ENCODE data around the gene DDX55. TPM values are rescaled to one million over a fixed set of nuclear protein-coding genes. Genes with fewer than 3 reads are reported as not detected.

DDX55 gene
- polyA plus RNA-seq, 1 donor from 2014 or later, result 58.8 TPM

DNA sequence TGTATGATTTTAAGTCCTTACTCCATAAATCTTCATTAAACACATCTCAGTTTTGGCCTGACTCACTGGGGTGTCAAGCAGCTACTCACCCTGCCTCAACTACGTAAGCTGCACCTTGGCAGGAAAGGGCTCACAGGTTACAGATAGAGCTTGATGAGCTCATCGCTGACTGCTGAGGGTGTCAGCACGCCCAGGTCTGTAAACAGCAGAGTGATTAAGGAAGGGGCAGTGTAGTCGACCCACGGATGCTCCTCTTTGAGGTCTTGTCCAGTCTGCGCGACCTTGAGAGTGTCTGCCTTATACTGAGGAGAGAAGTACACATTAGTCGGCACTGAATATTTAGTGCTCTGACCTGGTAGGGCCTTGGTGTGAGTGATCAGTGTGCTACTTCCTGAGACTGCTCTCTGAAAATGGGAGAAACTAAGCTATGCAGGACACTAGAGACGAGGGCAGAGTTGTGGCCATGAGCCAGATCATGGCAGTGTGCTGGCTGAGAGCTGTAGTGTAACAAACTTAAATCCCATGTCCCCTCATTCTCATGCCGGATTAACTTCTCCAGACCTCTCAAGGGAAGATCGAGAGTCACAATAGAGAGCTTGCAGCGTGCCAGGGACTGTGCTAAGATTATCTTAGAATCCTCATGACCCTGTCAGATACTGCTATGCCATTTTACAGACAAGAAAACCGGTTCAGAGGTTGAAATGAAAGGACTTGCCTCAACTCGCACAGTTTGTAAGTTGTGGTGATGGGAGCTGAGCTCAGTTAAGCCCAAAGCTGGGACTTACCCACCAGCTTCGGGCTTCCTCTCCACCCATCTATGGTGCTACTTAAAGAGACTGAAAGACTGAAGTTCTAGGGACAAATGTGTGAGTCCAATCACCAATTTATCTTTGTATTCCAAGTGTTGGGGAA, 20.0 kb downstream of the DDX55 start:
- no peaks in the 10 kb centered on the region for H3K79me2 ChIP-seq (replicated peaks; ENCODE audit: insufficient read depth, low read length)
- peaks cover 15% of the 10 kb centered on the region for H3K36me3 ChIP-seq (ENCODE audit: insufficient read depth, low read length)
- H2AFZ ChIP-seq (ENCODE audit: low read depth, low read length), result no peak overlapping the region
- no peak overlapping the region for H3K9ac ChIP-seq (ENCODE audit: low read length)
- no peaks in the 10 kb centered on the region for H3F3A ChIP-seq (ENCODE audit: insufficient read depth, low read length, poor library complexity, severe bottlenecking)
- no peaks in the 10 kb centered on the region for H4K20me1 ChIP-seq (ENCODE audit: insufficient read depth)
- H3K27ac ChIP-seq (ENCODE audit: low read length), result no peak overlapping the region
- TF ChIP-seq REST (IDR thresholded peaks at IDR 0.05; ENCODE audit: borderline replicate concordance) (no peak), POLR2AphosphoS5 (IDR thresholded peaks at IDR 0.05) (no peak), RAD21 (conservative IDR thresholded peaks at IDR 0.05) (no peak), CTCF (IDR thresholded peaks at IDR 0.05; ENCODE audit: poor library complexity, severe bottlenecking) (no peak)
- H3K9me3 ChIP-seq (ENCODE audit: low read length), result no peaks in the 10 kb centered on the region
- no peaks in the 10 kb centered on the region for H3K9me2 ChIP-seq (ENCODE audit: insufficient read depth, low read length)
- H3K4me2 ChIP-seq (ENCODE audit: low read length), result no peak overlapping the region
- H3K4me3 ChIP-seq (ENCODE audit: low read length), result no peak overlapping the region
- H3K27me3 ChIP-seq (ENCODE audit: insufficient read depth, low read depth, low read length), result no peaks in the 10 kb centered on the region

DNA sequence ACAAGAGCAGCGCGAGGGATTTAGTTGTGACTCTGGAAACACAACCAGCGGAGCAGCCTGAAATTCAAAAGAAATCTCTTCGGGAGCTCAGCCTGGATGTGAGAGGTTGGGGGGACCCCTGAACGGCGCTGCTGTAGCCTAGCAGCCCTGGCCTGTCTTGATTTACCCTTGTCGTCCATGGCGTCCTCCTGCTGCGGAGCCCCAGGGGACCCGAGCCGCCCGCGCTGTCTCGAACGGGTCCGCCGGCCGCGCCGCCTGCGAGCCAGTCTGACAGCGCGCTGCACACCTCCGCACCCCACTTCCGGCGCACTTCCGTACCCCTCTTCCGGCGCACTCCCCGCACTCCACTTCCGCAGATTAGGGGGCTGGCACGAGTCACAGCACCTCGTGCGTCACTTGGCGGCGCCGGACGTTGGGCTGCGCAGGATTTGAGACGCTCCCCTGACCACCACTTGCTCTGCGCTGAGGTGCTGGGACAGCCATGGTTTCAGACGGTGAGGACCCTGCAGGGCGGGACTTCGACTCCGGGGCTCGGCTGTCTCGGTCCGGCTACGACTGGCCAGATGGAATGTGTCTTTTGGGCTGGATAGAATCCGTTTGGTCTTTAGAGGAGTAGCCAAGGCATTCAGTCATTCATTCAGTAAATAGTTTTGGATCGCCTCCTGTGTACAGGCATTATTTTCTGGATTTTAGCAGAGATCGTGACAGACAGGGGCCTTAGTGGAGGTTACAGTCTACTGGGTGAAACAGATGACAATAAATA, 31.7 kb downstream of the DDX55 start, which contains the start of the genes EIF2B1 and GTF2H3:
Gene EIF2B1 (minus strand): TSS at position 308 of the 763 bp plus-strand sequence. CDS start 129 bp downstream, at position 179.
Gene GTF2H3 (plus strand): TSS at position 451 of the 763 bp plus-strand sequence. CDS start 31 bp downstream, at position 482.
- H3K36me3 ChIP-seq (ENCODE audit: insufficient read depth, low read length), result no peaks in the 10 kb centered on the region
- no peaks in the 10 kb centered on the region for H4K20me1 ChIP-seq (ENCODE audit: insufficient read depth)
- H3K27me3 ChIP-seq (ENCODE audit: insufficient read depth, low read depth, low read length), result no peaks in the 10 kb centered on the region
- peak within 1 kb of the TSS; percentile 86 for H3K9ac ChIP-seq (ENCODE audit: low read length)
- H3K27ac ChIP-seq (ENCODE audit: low read length), result peak within 1 kb of the TSS; percentile 85
- H3K9me3 ChIP-seq (ENCODE audit: low read length), result no peaks in the 10 kb centered on the region
- TF ChIP-seq MXI1 (conservative IDR thresholded peaks at IDR 0.05; ENCODE audit: poor library complexity, severe bottlenecking) (peak; percentile 99), REST (IDR thresholded peaks at IDR 0.05; ENCODE audit: borderline replicate concordance) (peak; percentile 74), POLR2AphosphoS5 (IDR thresholded peaks at IDR 0.05) (peak; percentile 98), TAF1 (IDR thresholded peaks at IDR 0.05; ENCODE audit: low read depth) (peak; percentile 75), CTCF (IDR thresholded peaks at IDR 0.05; ENCODE audit: poor library complexity, severe bottlenecking) (no peak), EP300 (conservative IDR thresholded peaks at IDR 0.05; ENCODE audit: poor library complexity, severe bottlenecking) (peak; percentile 82), EZH2 (IDR thresholded peaks at IDR 0.05; ENCODE audit: borderline replicate concordance, insufficient read depth, low read length, poor library complexity, severe bottlenecking) (no peak), SMC3 (conservative IDR thresholded peaks at IDR 0.05; ENCODE audit: poor library complexity) (no peak), RAD21 (conservative IDR thresholded peaks at IDR 0.05) (peak; percentile 19)
- H3K79me2 ChIP-seq (replicated peaks; ENCODE audit: insufficient read depth, low read length), result peaks cover 23% of the 10 kb centered on the region
- no peaks in the 10 kb centered on the region for H3K9me2 ChIP-seq (ENCODE audit: insufficient read depth, low read length)
- no peaks in the 10 kb centered on the region for H3F3A ChIP-seq (ENCODE audit: insufficient read depth, low read length, poor library complexity, severe bottlenecking)
- H3K4me3 ChIP-seq (ENCODE audit: low read length), result peak within 1 kb of the TSS; percentile 85
- H2AFZ ChIP-seq (ENCODE audit: low read depth, low read length), result peak within 1 kb of the TSS; percentile 92
- H3K4me2 ChIP-seq (ENCODE audit: low read length), result peak within 1 kb of the TSS; percentile 99
